ENCODE measurements around the gene SP100. TPM values are rescaled to one million over a fixed set of nuclear protein-coding genes. Genes with fewer than 3 reads are reported as not detected.

Gene SP100
- total RNA-seq, 1 donor from 2014 or later, result 156 TPM

- ATAC-seq, result no peak
- Histone ChIP-seq H3K27me3 (no peaks in the 10 kb centered on the region), H3K36me3 (no peaks in the 10 kb centered on the region), H3K4me1 (no peaks in the 10 kb centered on the region), H3K9me3 (no peaks in the 10 kb centered on the region), H3K4me3 (no peak overlapping the region), H3K27ac (no peak overlapping the region)
- TF ChIP-seq CTCF (IDR thresholded peaks at IDR 0.05), result no peak
- intact Hi-C loops (cut with DNase I), result no loop called here
- DNase-seq, result no peak
Observed at GRCh38 chr2:230578106-230578505, 162.1 kb downstream of the SP100 start.

- Histone ChIP-seq H3K4me1 (no peaks in the 10 kb centered on the region), H3K4me3 (no peak overlapping the region), H3K27ac (no peak overlapping the region), H3K27me3 (no peaks in the 10 kb centered on the region), H3K9me3 (no peaks in the 10 kb centered on the region), H3K36me3 (no peaks in the 10 kb centered on the region)
- DNase-seq (no peak), ATAC-seq (no peak)
- TF ChIP-seq CTCF (IDR thresholded peaks at IDR 0.05), result no peak
- intact Hi-C loops (cut with DNase I), result no loop called here
Observed at GRCh38 chr2:230582851-230583283, 166.9 kb downstream of the SP100 start.

- Histone ChIP-seq H3K4me1 (no peaks in the 10 kb centered on the region), H3K4me3 (no peak overlapping the region), H3K27me3 (no peaks in the 10 kb centered on the region), H3K27ac (no peak overlapping the region), H3K36me3 (no peaks in the 10 kb centered on the region), H3K9me3 (no peaks in the 10 kb centered on the region)
- no peak for DNase-seq
- intact Hi-C loops (cut with DNase I), result no loop called here
- TF ChIP-seq CTCF (IDR thresholded peaks at IDR 0.05), result no peak
- no peak for ATAC-seq
Observed at GRCh38 chr2:230583581-230583980, 167.6 kb downstream of the SP100 start.

GRCh38 chr2:230586328-230586982 is 170.5 kb downstream of the SP100 start:
- no peaks in the 10 kb centered on the region for H3K27me3 ChIP-seq
- no peaks in the 10 kb centered on the region for H3K36me3 ChIP-seq
- no peak overlapping the region for H3K4me3 ChIP-seq
- no peak overlapping the region for H3K27ac ChIP-seq
- intact Hi-C loops (cut with DNase I), result no loop called here
- ATAC-seq, result no peak
- no peak for TF ChIP-seq CTCF (IDR thresholded peaks at IDR 0.05)
- no peaks in the 10 kb centered on the region for H3K4me1 ChIP-seq
- DNase-seq, result no peak
- no peaks in the 10 kb centered on the region for H3K9me3 ChIP-seq

- Histone ChIP-seq H3K36me3 (no peaks in the 10 kb centered on the region), H3K27ac (no peak overlapping the region), H3K4me3 (no peak overlapping the region), H3K27me3 (no peaks in the 10 kb centered on the region), H3K9me3 (no peaks in the 10 kb centered on the region), H3K4me1 (no peaks in the 10 kb centered on the region)
- no peak for ATAC-seq
- TF ChIP-seq CTCF (IDR thresholded peaks at IDR 0.05), result no peak
- no peak for DNase-seq
- intact Hi-C loops (cut with DNase I), result no loop called here
Observed at GRCh38 chr2:230589025-230589424, 173.0 kb downstream of the SP100 start.
